Spleen (tissue), 7 donors: ENCODE measurements around the gene TREM1.

Experiments used
- POLR2A ChIP-seq, 3 donors: fragments of 450-650 bp; IDR thresholded peaks; one replicate each; pipeline ENCODE4 v1.5.1; 2017; ENCODE audit warnings: antibody characterized with exemption in 3 of 3, mild to moderate bottlenecking in 1 of 3
- POLR2AphosphoS5 ChIP-seq, 3 donors: sonication (generic); formaldehyde crosslinking; IDR thresholded peaks; one replicate each; pipeline ENCODE4 v1.5.1; 2017; ENCODE audit warnings: antibody characterized with exemption in 3 of 3
- TF ChIP-seq, protein P1 (sequence below), 11 experiments: fragments of 200-600 bp in 7 of 11; fragments of 450-650 bp in 4 of 11; sonication (generic) in 4 of 11; IDR thresholded peaks in 8 of 11; conservative IDR thresholded peaks in 3 of 11; 1 replicate in 7 of 11; 2 replicates in 4 of 11; pipeline versions ENCODE4 v1.4.0 to v1.8.0; 2016 to 2021; ENCODE audit warnings: antibody characterized with exemption in 11 of 11, inconsistent platforms in 4 of 11, mild to moderate bottlenecking in 1 of 11
- donor health status: DM: no; HTN: no; CAD: no; lungs with moderate emphysema.
- donor health status: DM: no; HTN: no; CAD: no.
- donor health status: DM: no; HTN: no; CAD: no.

DNA sequence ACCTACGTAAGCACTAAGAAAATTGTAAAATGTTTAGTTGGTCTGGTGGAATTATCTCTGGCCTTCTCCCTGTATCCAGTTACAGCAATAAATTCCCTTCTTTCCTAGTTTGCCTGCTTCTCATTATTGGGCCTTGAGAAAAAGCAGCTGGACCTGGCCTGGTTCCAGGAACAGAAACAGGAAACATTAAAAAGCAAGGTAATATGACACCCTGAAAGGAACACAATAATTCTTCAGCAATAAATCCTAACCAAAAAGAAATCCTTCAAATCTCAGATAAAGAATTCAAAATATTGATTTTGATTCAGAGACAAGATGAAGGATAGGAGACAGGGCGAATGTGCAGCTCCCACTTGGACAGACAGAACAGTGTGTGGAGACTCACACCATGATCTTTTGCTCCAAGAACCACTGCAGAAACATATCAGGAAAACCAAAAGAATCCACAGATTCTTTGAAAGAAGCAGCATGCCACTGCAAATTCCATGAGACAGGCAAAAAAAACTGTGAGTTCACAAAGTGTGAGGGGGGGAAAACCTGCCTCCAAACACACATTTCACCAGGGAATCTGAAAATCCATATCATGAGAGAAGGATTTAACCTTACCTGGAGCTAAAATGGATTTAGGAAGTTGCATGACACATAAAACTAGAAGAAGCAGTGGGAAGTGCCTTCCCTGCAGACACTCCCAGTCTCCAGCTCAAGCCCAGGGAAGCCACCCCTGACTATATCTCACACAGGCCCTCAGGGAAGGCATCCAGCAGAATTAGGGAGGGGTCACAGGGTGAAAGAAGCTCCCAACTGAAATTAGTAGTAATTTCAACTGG lies 28.9 kb downstream of the TREM1 start:
- TF ChIP-seq POLR2AphosphoS5 (IDR thresholded peaks at IDR 0.05) (no peak), POLR2A (IDR thresholded peaks at IDR 0.05) (no peak)
- TF ChIP-seq, protein P1, sequence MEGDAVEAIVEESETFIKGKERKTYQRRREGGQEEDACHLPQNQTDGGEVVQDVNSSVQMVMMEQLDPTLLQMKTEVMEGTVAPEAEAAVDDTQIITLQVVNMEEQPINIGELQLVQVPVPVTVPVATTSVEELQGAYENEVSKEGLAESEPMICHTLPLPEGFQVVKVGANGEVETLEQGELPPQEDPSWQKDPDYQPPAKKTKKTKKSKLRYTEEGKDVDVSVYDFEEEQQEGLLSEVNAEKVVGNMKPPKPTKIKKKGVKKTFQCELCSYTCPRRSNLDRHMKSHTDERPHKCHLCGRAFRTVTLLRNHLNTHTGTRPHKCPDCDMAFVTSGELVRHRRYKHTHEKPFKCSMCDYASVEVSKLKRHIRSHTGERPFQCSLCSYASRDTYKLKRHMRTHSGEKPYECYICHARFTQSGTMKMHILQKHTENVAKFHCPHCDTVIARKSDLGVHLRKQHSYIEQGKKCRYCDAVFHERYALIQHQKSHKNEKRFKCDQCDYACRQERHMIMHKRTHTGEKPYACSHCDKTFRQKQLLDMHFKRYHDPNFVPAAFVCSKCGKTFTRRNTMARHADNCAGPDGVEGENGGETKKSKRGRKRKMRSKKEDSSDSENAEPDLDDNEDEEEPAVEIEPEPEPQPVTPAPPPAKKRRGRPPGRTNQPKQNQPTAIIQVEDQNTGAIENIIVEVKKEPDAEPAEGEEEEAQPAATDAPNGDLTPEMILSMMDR (IDR thresholded peaks at IDR 0.05 in 8 of 11, conservative IDR thresholded peaks at IDR 0.05 in 3 of 11) = no peak
